Smooth muscle cell (in vitro differentiated cells): Measurements from ENCODE around the gene TTLL7. TPM values are rescaled to one million over a fixed set of nuclear protein-coding genes. Genes with fewer than 3 reads are reported as not detected.

Experiments used
- DNase-seq: peaks from one replicate; lab custom pipeline; 2025; ENCODE audit not compliant: unreplicated experiment; lab: John Stamatoyannopoulos, UW
- H2AFZ ChIP-seq: fragments of 200-600 bp; sonication (generic); 2 replicates; pipeline ENCODE4 v1.6.0; 2016; ENCODE audit warnings: antibody characterized with exemption, low read depth, mild to moderate bottlenecking
- H3F3A ChIP-seq: fragments of 200-600 bp; sonication (generic); 2 replicates; pipeline ENCODE4 v1.6.0; 2017; ENCODE audit warnings: antibody characterized with exemption, low read depth
- H3K27ac ChIP-seq: fragments of 200-600 bp; sonication (generic); 2 replicates; pipeline ENCODE4 v1.5.1; 2016; ENCODE audit warnings: low read depth, mild to moderate bottlenecking
- H3K27me3 ChIP-seq: fragments of 200-600 bp; sonication (generic); 2 replicates; pipeline ENCODE4 v1.6.1; 2016; ENCODE audit warnings: low read depth, mild to moderate bottlenecking
- H3K36me3 ChIP-seq: fragments of 200-600 bp; sonication (generic); 2 replicates; pipeline ENCODE4 v1.5.1; 2016; ENCODE audit warnings: low read depth
- H3K4me1 ChIP-seq: fragments of 200-600 bp; sonication (generic); 2 replicates; pipeline ENCODE4 v1.5.1; 2016; ENCODE audit warnings: low read depth
- H3K4me2 ChIP-seq: fragments of 200-600 bp; sonication (generic); 2 replicates; pipeline ENCODE4 v1.6.0; 2016; ENCODE audit warnings: mild to moderate bottlenecking
- H3K4me3 ChIP-seq: fragments of 200-600 bp; sonication (generic); 2 replicates; pipeline ENCODE4 v1.5.1; 2016; ENCODE audit warnings: mild to moderate bottlenecking
- H3K79me2 ChIP-seq: fragments of 200-600 bp; sonication (generic); 2 replicates; pipeline ENCODE4 v1.6.0; 2016; ENCODE audit warnings: low read depth, mild to moderate bottlenecking
- H3K9ac ChIP-seq: fragments of 200-600 bp; sonication (generic); 2 replicates; pipeline ENCODE4 v1.6.0; 2016; ENCODE audit warnings: low read depth
- H3K9me3 ChIP-seq: fragments of 200-600 bp; sonication (generic); replicated peaks from 2 replicates; pipeline ENCODE4 v1.5.1; 2016; ENCODE audit warnings: low read depth
- H4K20me1 ChIP-seq: fragments of 200-600 bp; sonication (generic); 2 replicates; pipeline ENCODE4 v1.6.0; 2016; ENCODE audit warnings: low read depth
- WGBS: methylation state at CpG from one replicate; pipeline ENCODE4 v1.1.7; 2016; ENCODE audit warnings: low lambda C conversion rate; 5-methylcytosine and 5-hydroxymethylcytosine counted together
- polyA plus RNA-seq: library from polyadenylated mRNA; unstranded; fragments of >200 nt; fragmentation: Nextera tagmentation; extraction: Ambion mirVana; gene quantifications from 2 replicates; pipeline ENCODE4 v1.2.1, GENCODE V29; 2016
- total RNA-seq: library from RNA; depleted of rRNA; stranded (reverse); fragments of >200 nt; gene quantifications from 2 replicates; pipeline ENCODE4 v1.2.3, GENCODE V29; 2014
- TF ChIP-seq, protein P1 (sequence below): fragments of 200-600 bp; sonication (generic); IDR thresholded peaks from 2 replicates; pipeline ENCODE4 v1.5.1; 2017; ENCODE audit warnings: borderline replicate concordance, mild to moderate bottlenecking, antibody characterized with exemption; ENCODE audit not compliant: insufficient read depth, poor library complexity, severe bottlenecking

TTLL7 gene
- total and polyA plus RNA-seq, 2 experiments from 2014 or later, result 4.8 to 6.3 TPM

DNA sequence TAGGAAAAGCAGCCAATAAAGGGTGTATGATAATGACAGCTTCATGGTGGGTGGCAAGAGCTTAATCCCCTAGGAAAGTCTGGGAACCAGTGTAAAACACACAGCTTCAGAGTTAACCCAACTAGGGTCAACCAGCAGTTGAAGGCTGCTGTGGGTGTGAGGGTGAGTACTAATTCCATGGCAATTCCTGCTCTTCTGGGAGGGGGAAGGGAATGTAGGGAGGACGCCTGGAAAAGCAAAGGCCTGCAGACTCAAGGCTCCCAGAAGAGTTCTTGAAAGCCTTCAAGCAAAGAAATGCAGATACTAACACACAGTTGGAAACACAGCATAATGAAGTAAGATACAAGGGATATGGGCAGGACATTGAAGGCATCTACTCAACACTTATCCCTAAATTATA is 28.1 kb downstream of the TTLL7 start:
- WGBS, result 36% methylated on average over 1 of the region's 1 CpG
- TF ChIP-seq, protein P1, sequence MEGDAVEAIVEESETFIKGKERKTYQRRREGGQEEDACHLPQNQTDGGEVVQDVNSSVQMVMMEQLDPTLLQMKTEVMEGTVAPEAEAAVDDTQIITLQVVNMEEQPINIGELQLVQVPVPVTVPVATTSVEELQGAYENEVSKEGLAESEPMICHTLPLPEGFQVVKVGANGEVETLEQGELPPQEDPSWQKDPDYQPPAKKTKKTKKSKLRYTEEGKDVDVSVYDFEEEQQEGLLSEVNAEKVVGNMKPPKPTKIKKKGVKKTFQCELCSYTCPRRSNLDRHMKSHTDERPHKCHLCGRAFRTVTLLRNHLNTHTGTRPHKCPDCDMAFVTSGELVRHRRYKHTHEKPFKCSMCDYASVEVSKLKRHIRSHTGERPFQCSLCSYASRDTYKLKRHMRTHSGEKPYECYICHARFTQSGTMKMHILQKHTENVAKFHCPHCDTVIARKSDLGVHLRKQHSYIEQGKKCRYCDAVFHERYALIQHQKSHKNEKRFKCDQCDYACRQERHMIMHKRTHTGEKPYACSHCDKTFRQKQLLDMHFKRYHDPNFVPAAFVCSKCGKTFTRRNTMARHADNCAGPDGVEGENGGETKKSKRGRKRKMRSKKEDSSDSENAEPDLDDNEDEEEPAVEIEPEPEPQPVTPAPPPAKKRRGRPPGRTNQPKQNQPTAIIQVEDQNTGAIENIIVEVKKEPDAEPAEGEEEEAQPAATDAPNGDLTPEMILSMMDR, result no peak
- Histone ChIP-seq H3K9ac (no peak overlapping the region), H3K27ac (no peak overlapping the region), H3K27me3 (no peaks in the 10 kb centered on the region), H3K79me2 (no peaks in the 10 kb centered on the region), H3K4me3 (no peak overlapping the region), H4K20me1 (no peaks in the 10 kb centered on the region), H3K36me3 (no peaks in the 10 kb centered on the region), H3K4me2 (no peak overlapping the region), H2AFZ (no peak overlapping the region), H3K9me3 (no peaks in the 10 kb centered on the region), H3F3A (no peaks in the 10 kb centered on the region), H3K4me1 (no peaks in the 10 kb centered on the region)
- DNase-seq, result no peak

DNA sequence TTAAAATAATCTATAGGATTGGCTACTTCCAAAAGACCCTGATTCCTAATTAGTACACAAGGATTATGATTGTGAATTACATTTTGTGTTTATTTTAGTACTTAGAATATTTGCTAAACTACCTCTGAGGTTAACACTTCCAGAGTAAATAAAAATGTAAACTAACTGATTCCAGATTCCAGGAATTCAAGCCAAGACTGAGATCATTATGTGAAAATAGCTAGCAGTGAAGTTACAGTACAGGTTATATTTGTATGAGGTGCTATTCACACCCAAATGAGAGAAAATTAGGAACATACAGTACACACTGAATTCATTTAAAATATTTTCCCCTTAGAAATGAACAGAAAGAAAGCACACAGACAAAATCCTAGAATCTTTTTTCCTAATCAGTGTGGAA is 28.8 kb downstream of the TTLL7 start:
- DNase-seq, result no peak
- H3K9me3 ChIP-seq, result no peaks in the 10 kb centered on the region
- TF ChIP-seq, protein P1, result no peak
- H4K20me1 ChIP-seq, result no peaks in the 10 kb centered on the region
- H3K4me2 ChIP-seq, result no peak overlapping the region
- no peaks in the 10 kb centered on the region for H3K4me1 ChIP-seq
- H3K4me3 ChIP-seq, result no peak overlapping the region
- H3K9ac ChIP-seq, result no peak overlapping the region
- no peaks in the 10 kb centered on the region for H3F3A ChIP-seq
- H3K27ac ChIP-seq, result no peak overlapping the region
- no peaks in the 10 kb centered on the region for H3K79me2 ChIP-seq
- no peaks in the 10 kb centered on the region for H3K36me3 ChIP-seq
- H2AFZ ChIP-seq, result no peak overlapping the region
- H3K27me3 ChIP-seq, result no peaks in the 10 kb centered on the region

DNA sequence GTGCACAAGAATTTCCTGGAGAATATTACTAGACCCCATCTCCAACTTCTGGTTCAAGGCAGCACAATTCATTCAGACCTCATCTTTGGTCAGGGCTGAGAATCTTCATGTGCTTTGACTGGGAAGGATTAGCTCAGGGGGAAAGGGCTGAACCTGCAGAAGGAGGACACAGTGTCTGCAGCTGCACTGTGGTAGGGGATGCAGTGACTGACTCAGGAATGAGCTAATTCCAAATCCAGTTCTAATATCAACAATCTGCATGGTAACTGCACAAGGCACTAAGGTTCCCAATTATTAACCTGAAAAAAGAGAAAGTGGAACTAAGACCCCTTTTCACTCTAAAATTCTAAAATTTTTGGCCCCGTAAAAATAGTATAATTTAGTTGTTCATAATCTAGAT is 31.6 kb downstream of the TTLL7 start:
- Histone ChIP-seq H3F3A (no peaks in the 10 kb centered on the region), H3K4me3 (no peak overlapping the region), H3K36me3 (no peaks in the 10 kb centered on the region), H3K9me3 (no peaks in the 10 kb centered on the region), H3K9ac (no peak overlapping the region), H3K27me3 (no peaks in the 10 kb centered on the region), H3K4me1 (no peaks in the 10 kb centered on the region), H2AFZ (no peak overlapping the region), H3K4me2 (no peak overlapping the region), H4K20me1 (no peaks in the 10 kb centered on the region), H3K27ac (no peak overlapping the region), H3K79me2 (no peaks in the 10 kb centered on the region)
- DNase-seq, result no peak
- TF ChIP-seq, protein P1, result no peak
- 97% methylated on average over 1 of the region's 1 CpG for WGBS

DNA sequence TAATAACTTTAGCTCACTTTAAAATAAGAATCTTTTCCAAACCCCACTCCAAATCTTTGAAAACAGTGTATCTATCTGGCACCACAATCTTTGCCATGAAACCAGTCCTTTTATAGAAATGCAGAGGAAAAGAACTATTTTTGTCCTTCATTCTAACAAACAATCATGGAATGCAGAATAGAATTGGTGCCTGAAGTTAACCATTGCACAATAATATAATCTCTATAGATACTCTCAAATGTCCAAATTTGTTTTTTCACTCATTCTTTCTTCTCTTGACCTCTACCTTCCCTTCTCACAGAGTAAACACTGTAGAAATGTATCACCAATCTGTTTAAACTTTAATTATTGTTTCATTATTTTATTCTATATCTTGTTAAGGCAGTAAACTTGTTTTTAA is 34.8 kb downstream of the TTLL7 start:
- Histone ChIP-seq H3K27me3 (no peaks in the 10 kb centered on the region), H3K36me3 (no peaks in the 10 kb centered on the region), H3K4me1 (no peaks in the 10 kb centered on the region), H3K9ac (no peak overlapping the region), H3K4me3 (no peak overlapping the region), H4K20me1 (no peaks in the 10 kb centered on the region), H3K4me2 (no peak overlapping the region), H3F3A (no peaks in the 10 kb centered on the region), H3K79me2 (no peaks in the 10 kb centered on the region), H3K27ac (no peak overlapping the region), H3K9me3 (no peaks in the 10 kb centered on the region), H2AFZ (no peak overlapping the region)
- no peak for DNase-seq
- TF ChIP-seq, protein P1, result no peak
